AG04449 (cell line): Measurements from ENCODE around the gene DAB2IP.

ENCODE experiments used
- CTCF ChIA-PET: fragments of 350-600 bp; formaldehyde crosslinking; extraction: SDS; loops from one replicate; lab custom pipeline; 2021; ENCODE audit warnings: antibody characterized with exemption; lab: Yijun Ruan, JAX
- POLR2A ChIA-PET: fragments of 400-600, 350-600 bp; formaldehyde crosslinking; extraction: SDS; loops from one replicate; lab custom pipeline; 2020; ENCODE audit warnings: antibody characterized with exemption, inconsistent platforms; lab: Yijun Ruan, JAX
- DNase-seq: peaks from one replicate; pipeline ENCODE4 v3.0.0-alpha.2; 2010; ENCODE audit warnings: low read depth, low spot score
- H3K4me3 ChIP-seq: 2 replicates; pipeline ENCODE4 v1.5.1; 2011; ENCODE audit warnings: low read depth, mild to moderate bottlenecking, control low read depth, low read length
- CTCF ChIP-seq: IDR thresholded peaks from one replicate; pipeline ENCODE4 v1.5.1; 2011; ENCODE audit warnings: mild to moderate bottlenecking, moderate library complexity, low read length, control low read depth, inconsistent platforms; ENCODE audit not compliant: insufficient read depth; ENCODE audit errors: missing control alignments

Gene DAB2IP

GRCh38 chr9:121667890-121668289, 16.5 kb downstream of the DAB2IP start:
- no peak for TF ChIP-seq CTCF
- H3K4me3 ChIP-seq = no peak overlapping the region
- DNase-seq = no peak
- ChIA-PET POLR2A (no interaction called here), CTCF (interaction anchor here (0.8 to 1.9 kb wide), 3 partner anchors 18 to 121 kb away, joined by 3 to 9 read pairs (median 3); no protein-coding TSS in a partner anchor)

GRCh38 chr9:121670431-121670830, 19.0 kb downstream of the DAB2IP start:
- no peak overlapping the region for H3K4me3 ChIP-seq
- DNase-seq = no peak
- no peak for TF ChIP-seq CTCF
- ChIA-PET CTCF (interaction anchor here (10.7 kb wide), 1 partner anchor 16 kb away, joined by 110 read pairs; no protein-coding TSS in a partner anchor), POLR2A (no interaction called here)

GRCh38 chr9:121671612-121672155, 20.2 kb downstream of the DAB2IP start:
- no peak overlapping the region for H3K4me3 ChIP-seq
- DNase-seq = no peak
- TF ChIP-seq CTCF = no peak
- ChIA-PET POLR2A (no interaction called here), CTCF (interaction anchor here (0.9 to 10.7 kb wide), 4 partner anchors 14 to 318 kb away, joined by 3 to 110 read pairs (median 3); no protein-coding TSS in a partner anchor)

GRCh38 chr9:121672213-121672612, 20.8 kb downstream of the DAB2IP start:
- TF ChIP-seq CTCF = no peak
- DNase-seq = no peak
- POLR2A ChIA-PET = no interaction called here

GRCh38 chr9:121672986-121673385, 21.6 kb downstream of the DAB2IP start:
- TF ChIP-seq CTCF = no peak
- H3K4me3 ChIP-seq = no peak overlapping the region
- no peak for DNase-seq
- ChIA-PET CTCF (interaction anchor here (1.1 to 10.7 kb wide), 5 partner anchors 13 to 126 kb away, joined by 3 to 110 read pairs (median 4); no protein-coding TSS in a partner anchor), POLR2A (no interaction called here)

More at GRCh38 chr9:121672213-121672612, 20.8 kb downstream of the DAB2IP start:
- CTCF ChIA-PET = interaction anchor here (1.2 to 10.7 kb wide), 3 partner anchors 14 to 125 kb away, joined by 3 to 110 read pairs (median 3); no protein-coding TSS in a partner anchor
- no peak overlapping the region for H3K4me3 ChIP-seq

GRCh38 chr9:121673576-121673975, 22.1 kb downstream of the DAB2IP start:
- ChIA-PET POLR2A (interaction anchor here (1.5 kb wide), 1 partner anchor 10 kb away, joined by 4 read pairs; no protein-coding TSS in a partner anchor), CTCF (interaction anchor here (0.7 to 10.7 kb wide), 7 partner anchors 10 to 127 kb away, joined by 3 to 110 read pairs (median 4); no protein-coding TSS in a partner anchor)
- H3K4me3 ChIP-seq = no peak overlapping the region
- no peak for TF ChIP-seq CTCF
- DNase-seq = no peak
